ENCODE measurements around the gene FOXK1. TPM values are rescaled to one million over a fixed set of nuclear protein-coding genes. Genes with fewer than 3 reads are reported as not detected.
A peak's percentile ranks its signal among the peaks of the same experiment; 100 is the strongest.
"Not testable (repeated sequence)": the region's sequence is repeated elsewhere in the genome, so short reads cannot be mapped to it uniquely, and the experiment has no call there.

The FOXK1 gene
- total RNA-seq, 2 donors from 2014 or later = 34.3 to 62.4 TPM

- Histone ChIP-seq H3K4me3 (peak overlapping the region; percentile 61), H3K9me3 (no peaks in the 10 kb centered on the region), H3K27me3 (replicated peaks; ENCODE audit: insufficient read depth) (no peaks in the 10 kb centered on the region), H3K4me1 (ENCODE audit: control insufficient read depth in 1 of 2, low read depth in 2 of 2) (peaks cover 21 to 23% of the 10 kb centered on the region in 2 donors), H3K27ac (peak overlapping the region; percentile 81 to 92), H3K36me3 (no peaks in the 10 kb centered on the region)
- no peak for DNase-seq (ENCODE audit: low spot score)
- ATAC-seq (ENCODE audit: insufficient number of reproducible peaks, low FRiP score, low read depth) = no peak
- TF ChIP-seq, protein P1, sequence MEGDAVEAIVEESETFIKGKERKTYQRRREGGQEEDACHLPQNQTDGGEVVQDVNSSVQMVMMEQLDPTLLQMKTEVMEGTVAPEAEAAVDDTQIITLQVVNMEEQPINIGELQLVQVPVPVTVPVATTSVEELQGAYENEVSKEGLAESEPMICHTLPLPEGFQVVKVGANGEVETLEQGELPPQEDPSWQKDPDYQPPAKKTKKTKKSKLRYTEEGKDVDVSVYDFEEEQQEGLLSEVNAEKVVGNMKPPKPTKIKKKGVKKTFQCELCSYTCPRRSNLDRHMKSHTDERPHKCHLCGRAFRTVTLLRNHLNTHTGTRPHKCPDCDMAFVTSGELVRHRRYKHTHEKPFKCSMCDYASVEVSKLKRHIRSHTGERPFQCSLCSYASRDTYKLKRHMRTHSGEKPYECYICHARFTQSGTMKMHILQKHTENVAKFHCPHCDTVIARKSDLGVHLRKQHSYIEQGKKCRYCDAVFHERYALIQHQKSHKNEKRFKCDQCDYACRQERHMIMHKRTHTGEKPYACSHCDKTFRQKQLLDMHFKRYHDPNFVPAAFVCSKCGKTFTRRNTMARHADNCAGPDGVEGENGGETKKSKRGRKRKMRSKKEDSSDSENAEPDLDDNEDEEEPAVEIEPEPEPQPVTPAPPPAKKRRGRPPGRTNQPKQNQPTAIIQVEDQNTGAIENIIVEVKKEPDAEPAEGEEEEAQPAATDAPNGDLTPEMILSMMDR (IDR thresholded peaks at IDR 0.05) = no peak
Measured at GRCh38 chr7:4667776-4668509, 14.2 kb upstream of the FOXK1 start.

DNA sequence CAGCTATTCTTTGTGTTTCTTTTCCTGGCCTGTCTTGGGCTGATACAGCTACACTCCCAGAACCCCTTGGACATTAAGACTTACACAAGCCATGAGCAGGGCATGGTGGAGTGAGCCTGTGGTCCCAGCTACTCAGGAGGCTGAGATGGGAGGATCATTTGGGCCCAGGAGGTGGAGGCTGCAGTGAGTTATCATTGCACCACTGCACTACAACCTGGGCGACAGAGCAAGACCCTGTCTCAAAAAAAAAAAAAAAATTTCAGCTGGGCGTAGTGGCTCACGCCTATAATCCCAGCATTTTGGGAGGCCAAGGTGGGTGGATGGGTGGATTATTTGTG, 13.6 kb upstream of the FOXK1 start:
- H3K27ac ChIP-seq = peak overlapping the region; percentile 81 to 92
- no peaks in the 10 kb centered on the region for H3K9me3 ChIP-seq
- DNase-seq (ENCODE audit: low spot score) (no peak), ATAC-seq (ENCODE audit: insufficient number of reproducible peaks, low FRiP score, low read depth) (no peak)
- H3K36me3 ChIP-seq = no peaks in the 10 kb centered on the region
- TF ChIP-seq, protein P1 (IDR thresholded peaks at IDR 0.05) = no peak
- peak overlapping the region; percentile 61 for H3K4me3 ChIP-seq
- peaks cover 21 to 23% of the 10 kb centered on the region in 2 donors for H3K4me1 ChIP-seq (ENCODE audit: control insufficient read depth in 1 of 2, low read depth in 2 of 2)
- no peaks in the 10 kb centered on the region for H3K27me3 ChIP-seq (replicated peaks; ENCODE audit: insufficient read depth)

- DNase-seq (ENCODE audit: low spot score) = no peak
- no peak overlapping the region for H3K27ac ChIP-seq
Measured at GRCh38 chr7:4670791-4671190, 11.3 kb upstream of the FOXK1 start.

DNA sequence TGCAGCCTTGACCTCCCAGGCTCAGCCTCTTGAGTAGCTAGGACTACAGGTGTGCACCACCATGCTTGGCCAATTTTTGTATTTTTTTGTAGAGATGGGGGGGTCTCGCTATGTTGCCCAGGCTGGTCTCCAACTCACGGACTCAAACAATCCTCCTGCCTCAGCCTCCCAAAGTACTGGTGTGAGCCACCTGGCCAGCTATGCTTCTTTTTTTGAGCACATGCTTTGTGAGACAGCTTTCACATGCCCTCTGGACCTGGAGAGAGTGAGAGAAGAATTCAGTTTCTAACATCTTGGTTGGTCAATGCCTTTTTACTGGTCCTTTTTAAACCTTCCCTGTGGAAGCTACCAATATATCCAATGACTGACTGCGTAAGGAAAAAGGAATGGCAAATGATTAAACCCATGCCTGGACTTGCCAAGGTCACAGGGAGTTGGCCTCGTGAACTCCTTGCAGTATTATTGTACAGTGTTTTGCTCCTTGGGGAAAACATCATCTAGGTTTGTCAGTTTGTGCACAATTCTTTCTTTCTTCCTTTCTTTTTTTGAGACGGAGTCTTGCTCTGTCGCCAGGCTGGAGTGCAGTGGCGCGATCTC, 6.2 kb upstream of the FOXK1 start:
- DNase-seq (ENCODE audit: low spot score) = no peak
- ATAC-seq (ENCODE audit: insufficient number of reproducible peaks, low FRiP score, low read depth) = no peak
- TF ChIP-seq, protein P1 (IDR thresholded peaks at IDR 0.05) = no peak

More at GRCh38 chr7:4670791-4671190, 11.3 kb upstream of the FOXK1 start:
- no peak for ATAC-seq (ENCODE audit: insufficient number of reproducible peaks, low FRiP score, low read depth)
- peaks cover 3% of the 10 kb centered on the region for H3K9me3 ChIP-seq
- no peaks in the 10 kb centered on the region for H3K36me3 ChIP-seq
- peaks cover 16 to 23% of the 10 kb centered on the region in 2 donors for H3K4me1 ChIP-seq (ENCODE audit: control insufficient read depth in 1 of 2, low read depth in 2 of 2)
- TF ChIP-seq, protein P1 (IDR thresholded peaks at IDR 0.05) = no peak
- H3K4me3 ChIP-seq = no peak overlapping the region
- no peaks in the 10 kb centered on the region for H3K27me3 ChIP-seq (replicated peaks; ENCODE audit: insufficient read depth)

GRCh38 chr7:4677518-4677917, 4.6 kb upstream of the FOXK1 start:
- not testable (repeated sequence) for H3K27ac ChIP-seq; H3K4me1 ChIP-seq (ENCODE audit: control insufficient read depth in 1 of 2, low read depth in 2 of 2); ATAC-seq (ENCODE audit: insufficient number of reproducible peaks, low FRiP score, low read depth); H3K36me3 ChIP-seq; DNase-seq (ENCODE audit: low spot score); H3K4me3 ChIP-seq; H3K27me3 ChIP-seq (replicated peaks; ENCODE audit: insufficient read depth); H3K9me3 ChIP-seq

More for the DNA sequence above, 6.2 kb upstream of the FOXK1 start:
- H3K36me3 ChIP-seq = no peaks in the 10 kb centered on the region
- H3K4me1 ChIP-seq (ENCODE audit: control insufficient read depth in 1 of 2, low read depth in 2 of 2) = no peaks in the 10 kb centered on the region
- no peak overlapping the region for H3K27ac ChIP-seq
- peaks cover 3% of the 10 kb centered on the region for H3K9me3 ChIP-seq
- no peak overlapping the region for H3K4me3 ChIP-seq
- no peaks in the 10 kb centered on the region for H3K27me3 ChIP-seq (replicated peaks; ENCODE audit: insufficient read depth)
